CD4-positive, alpha-beta T cell treated with Interleukin-10 for 1 hour (primary cell): Measurements from ENCODE around the gene MAP3K1.
A peak's percentile ranks its signal among the peaks of the same experiment; 100 is the strongest.

Experiments
- DNase-seq: peaks from one replicate; pipeline ENCODE4 v3.0.0-alpha.2; 2020

MAP3K1 gene

GRCh38 chr5:56851258-56851941, 36.1 kb downstream of the MAP3K1 start:
- DNase-seq, result no peak

GRCh38 chr5:56852228-56853000, 37.1 kb downstream of the MAP3K1 start:
- peak; percentile 19 for DNase-seq

GRCh38 chr5:56853698-56854097, 38.3 kb downstream of the MAP3K1 start:
- no peak for DNase-seq

GRCh38 chr5:56854920-56855319, 39.6 kb downstream of the MAP3K1 start:
- no peak for DNase-seq

GRCh38 chr5:56856541-56857178, 41.3 kb downstream of the MAP3K1 start:
- no peak for DNase-seq

- DNase-seq, result no peak
These were observed 43.6 kb downstream of the MAP3K1 start for GRCh38 chr5:56858777-56859442.

GRCh38 chr5:56861893-56862485, 46.6 kb downstream of the MAP3K1 start:
- DNase-seq, result no peak

- DNase-seq, result peak; percentile 25
These were observed 47.6 kb downstream of the MAP3K1 start for GRCh38 chr5:56862909-56863308.

- DNase-seq, result no peak
These were observed 56.4 kb downstream of the MAP3K1 start for GRCh38 chr5:56871777-56872176.

GRCh38 chr5:56873056-56873455, 57.7 kb downstream of the MAP3K1 start:
- DNase-seq, result no peak

GRCh38 chr5:56876327-56876726, 61.0 kb downstream of the MAP3K1 start:
- DNase-seq, result no peak

- no peak for DNase-seq
These were observed 66.2 kb downstream of the MAP3K1 start for GRCh38 chr5:56881571-56881970.

- DNase-seq, result no peak
These were observed 78.1 kb downstream of the MAP3K1 start for GRCh38 chr5:56893251-56893951.

- no peak for DNase-seq
These were observed 81.4 kb downstream of the MAP3K1 start for GRCh38 chr5:56896763-56897162.

GRCh38 chr5:56898213-56898612, 82.9 kb downstream of the MAP3K1 start:
- DNase-seq, result no peak

GRCh38 chr5:56900395-56900794, 85.0 kb downstream of the MAP3K1 start:
- DNase-seq, result no peak

- DNase-seq, result peak; percentile 70
These were observed 85.7 kb downstream of the MAP3K1 start for GRCh38 chr5:56900858-56901578.

GRCh38 chr5:56908942-56909293, 93.6 kb downstream of the MAP3K1 start:
- no peak for DNase-seq

- peak; percentile 90 for DNase-seq
These were observed 94.2 kb downstream of the MAP3K1 start, which contains the start of gene SETD9 for GRCh38 chr5:56909294-56910209. TSS of gene SETD9 (plus strand) at chr5:56909596. CDS start at chr5:56909646, 50 bp downstream.

GRCh38 chr5:56910210-56910965, 95.0 kb downstream of the MAP3K1 start:
- no peak for DNase-seq
